ENCODE results near the gene CYP8B1. TPM values are rescaled to one million over a fixed set of nuclear protein-coding genes. Genes with fewer than 3 reads are reported as not detected.

Gene CYP8B1
- total and polyA plus RNA-seq, 2 donors (not counting 1 experiment from before 2014, with no cell fraction given) = not detected

GRCh38 chr3:42880183-42880582 is 4.5 kb upstream of the CYP8B1 start:
- no peaks in the 10 kb centered on the region for H3K36me3 ChIP-seq (ENCODE audit: control insufficient read depth, insufficient read depth, low read length)
- H3K79me2 ChIP-seq (ENCODE audit: control insufficient read depth, insufficient read depth, low read length) = no peaks in the 10 kb centered on the region
- peak overlapping the region; percentile 79 for H3K4me2 ChIP-seq (ENCODE audit: extremely low read depth, insufficient read depth, low read length)
- H3K9ac ChIP-seq (ENCODE audit: insufficient read depth, low read length) = no peak overlapping the region
- no peak for DNase-seq (ENCODE audit: low read depth in 2 of 2)
- H3K4me3 ChIP-seq (replicated peaks in 1 of 4; ENCODE audit: control extremely low read depth in 1 of 4, insufficient read depth in 1 of 4, low read depth in 3 of 4, low read length in 4 of 4) = peak overlapping the region in 3 of 4 experiments; percentile 47 to 69 (median 64)
- peak overlapping the region; percentile 87 for H2AFZ ChIP-seq (ENCODE audit: low read length)
- TF ChIP-seq CTCF (conservative IDR thresholded peaks at IDR 0.05 in 1 of 2, IDR thresholded peaks at IDR 0.05 in 1 of 2; ENCODE audit: low read depth in 1 of 2, low read length in 2 of 2) (no peak), EZH2 (IDR thresholded peaks at IDR 0.05; ENCODE audit: low read length, missing control alignments) (no peak)
- H3K27me3 ChIP-seq (ENCODE audit: control insufficient read depth, insufficient read depth, low read length) = peaks cover 5% of the 10 kb centered on the region
- no peak overlapping the region for H3K27ac ChIP-seq (ENCODE audit: insufficient read depth, low read length)
- H3K9me3 ChIP-seq (ENCODE audit: control insufficient read depth, insufficient read depth, low read depth, low read length) = no peaks in the 10 kb centered on the region
- H3K4me1 ChIP-seq (ENCODE audit: control insufficient read depth, extremely low read depth, insufficient read depth, low read length) = no peaks in the 10 kb centered on the region
- no peaks in the 10 kb centered on the region for H4K20me1 ChIP-seq (ENCODE audit: control insufficient read depth, extremely low read depth, insufficient read depth, low read length)

GRCh38 chr3:42877881-42878280 is 2.2 kb upstream of the CYP8B1 start:
- H3K27ac ChIP-seq (ENCODE audit: insufficient read depth, low read length) = no peak overlapping the region
- no peaks in the 10 kb centered on the region for H3K79me2 ChIP-seq (ENCODE audit: control insufficient read depth, insufficient read depth, low read length)
- no peaks in the 10 kb centered on the region for H3K4me1 ChIP-seq (ENCODE audit: control insufficient read depth, extremely low read depth, insufficient read depth, low read length)
- no peaks in the 10 kb centered on the region for H4K20me1 ChIP-seq (ENCODE audit: control insufficient read depth, extremely low read depth, insufficient read depth, low read length)
- H3K4me3 ChIP-seq (replicated peaks in 1 of 4; ENCODE audit: control extremely low read depth in 1 of 4, insufficient read depth in 1 of 4, low read depth in 3 of 4, low read length in 4 of 4) = no peak overlapping the region
- no peak overlapping the region for H3K9ac ChIP-seq (ENCODE audit: insufficient read depth, low read length)
- H3K4me2 ChIP-seq (ENCODE audit: extremely low read depth, insufficient read depth, low read length) = no peak overlapping the region
- peaks cover 5% of the 10 kb centered on the region for H3K27me3 ChIP-seq (ENCODE audit: control insufficient read depth, insufficient read depth, low read length)
- no peak for DNase-seq (ENCODE audit: low read depth in 2 of 2)
- no peaks in the 10 kb centered on the region for H3K9me3 ChIP-seq (ENCODE audit: control insufficient read depth, insufficient read depth, low read depth, low read length)
- no peak for TF ChIP-seq EZH2 (IDR thresholded peaks at IDR 0.05; ENCODE audit: low read length, missing control alignments)
- TF ChIP-seq CTCF (conservative IDR thresholded peaks at IDR 0.05 in 1 of 2, IDR thresholded peaks at IDR 0.05 in 1 of 2; ENCODE audit: low read depth in 1 of 2, low read length in 2 of 2) = no peak
- no peak overlapping the region for H2AFZ ChIP-seq (ENCODE audit: low read length)
- no peaks in the 10 kb centered on the region for H3K36me3 ChIP-seq (ENCODE audit: control insufficient read depth, insufficient read depth, low read length)

DNA sequence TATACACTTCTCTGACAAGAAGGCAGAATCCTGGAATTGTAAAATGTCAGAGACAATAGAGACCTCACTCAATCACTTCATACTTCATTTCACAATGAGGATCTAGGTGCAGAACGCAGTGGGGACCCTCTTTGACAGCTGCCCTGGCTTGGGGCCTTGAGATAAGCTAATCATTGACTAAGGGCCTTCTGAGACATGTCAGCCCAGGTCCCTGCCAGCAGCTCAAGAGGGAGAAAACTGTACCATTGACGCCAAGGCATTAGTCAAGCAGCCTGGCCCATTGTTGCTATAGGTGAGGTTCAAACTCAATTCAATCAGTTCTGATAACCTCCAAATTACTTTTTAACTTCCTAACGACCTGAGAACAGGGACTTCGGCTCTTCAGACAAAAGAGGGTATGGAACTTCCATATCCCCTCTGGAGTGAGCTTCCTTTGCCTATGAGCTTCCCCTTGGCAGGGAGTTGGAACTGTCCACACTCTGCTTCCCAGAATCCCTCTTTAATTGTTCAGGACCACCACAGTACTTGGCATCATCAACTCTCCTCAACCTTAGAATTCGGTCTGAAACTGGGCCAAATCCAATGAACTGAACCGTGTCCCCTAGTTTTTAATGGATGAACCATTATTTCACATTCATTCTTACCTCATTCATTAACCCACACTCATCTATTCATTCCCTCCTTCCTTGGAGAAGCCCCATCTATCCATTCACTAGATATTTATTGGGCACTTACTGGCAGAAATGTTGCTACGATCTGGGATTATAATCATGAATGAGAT is 1.5 kb upstream of the CYP8B1 start:
- Histone ChIP-seq H2AFZ (ENCODE audit: low read length) (no peak overlapping the region), H4K20me1 (ENCODE audit: control insufficient read depth, extremely low read depth, insufficient read depth, low read length) (no peaks in the 10 kb centered on the region), H3K4me3 (replicated peaks in 1 of 4; ENCODE audit: control extremely low read depth in 1 of 4, insufficient read depth in 1 of 4, low read depth in 3 of 4, low read length in 4 of 4) (no peak overlapping the region), H3K9me3 (ENCODE audit: control insufficient read depth, insufficient read depth, low read depth, low read length) (no peaks in the 10 kb centered on the region), H3K4me2 (ENCODE audit: extremely low read depth, insufficient read depth, low read length) (no peak overlapping the region), H3K27me3 (ENCODE audit: control insufficient read depth, insufficient read depth, low read length) (peaks cover 6% of the 10 kb centered on the region), H3K79me2 (ENCODE audit: control insufficient read depth, insufficient read depth, low read length) (no peaks in the 10 kb centered on the region), H3K9ac (ENCODE audit: insufficient read depth, low read length) (no peak overlapping the region), H3K36me3 (ENCODE audit: control insufficient read depth, insufficient read depth, low read length) (no peaks in the 10 kb centered on the region), H3K4me1 (ENCODE audit: control insufficient read depth, extremely low read depth, insufficient read depth, low read length) (no peaks in the 10 kb centered on the region), H3K27ac (ENCODE audit: insufficient read depth, low read length) (no peak overlapping the region)
- DNase-seq (ENCODE audit: low read depth in 2 of 2) = no peak
- TF ChIP-seq CTCF (conservative IDR thresholded peaks at IDR 0.05 in 1 of 2, IDR thresholded peaks at IDR 0.05 in 1 of 2; ENCODE audit: low read depth in 1 of 2, low read length in 2 of 2) (no peak), EZH2 (IDR thresholded peaks at IDR 0.05; ENCODE audit: low read length, missing control alignments) (no peak)

All from fibroblast of lung (primary cell).